ENCODE measurements around the gene FARS2.

DNA sequence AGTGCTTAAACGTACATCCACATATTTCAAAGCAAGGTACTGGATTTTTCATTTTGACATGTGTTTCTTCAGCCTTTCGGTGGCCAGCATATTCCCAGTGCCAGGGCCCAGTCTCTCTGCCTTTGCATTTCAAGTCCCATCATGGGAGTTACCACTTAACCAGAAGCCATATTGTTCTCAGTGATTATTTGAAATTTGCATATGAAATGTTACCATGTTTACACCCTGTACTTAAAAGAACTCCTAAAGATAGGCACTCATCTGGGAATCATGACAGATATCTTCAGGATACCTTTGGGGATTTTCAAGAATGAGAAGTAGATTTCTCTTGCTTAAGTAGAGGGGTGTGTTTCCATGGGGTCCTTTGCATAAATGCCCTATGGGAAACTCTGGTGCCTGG lies 377.9 kb downstream of the FARS2 start:
- TF ChIP-seq CTCF (IDR thresholded peaks at IDR 0.05) (no peak), POLR2A (IDR thresholded peaks at IDR 0.05) (no peak)
